H1 (cell line): Measurements from ENCODE around the gene HEBP2. TPM values are rescaled to one million over a fixed set of nuclear protein-coding genes. Genes with fewer than 3 reads are reported as not detected.

Experiments
- CTCF ChIA-PET: fragments of 300-600 bp; sonication (Branson Sonifier 250); formaldehyde crosslinking; loops from one replicate; lab custom pipeline; 2021; ENCODE audit not compliant: partially characterized antibody; lab: Charles Lee
- POLR2A ChIA-PET: fragments of 300-600 bp; sonication (Branson Sonifier 250); formaldehyde crosslinking; loops from one replicate; lab custom pipeline; 2021; ENCODE audit warnings: inconsistent platforms; ENCODE audit not compliant: partially characterized antibody; lab: Charles Lee
- DNase-seq, 2 experiments: peaks; one replicate each; pipeline versions ENCODE4 v3.0.0 to v3.0.0-alpha.2; 2010 to 2022; ENCODE audit warnings: low spot score in 2 of 2, low read depth in 1 of 2, mixed read lengths in 1 of 2
- FAIRE-seq: peaks from 2 replicates; lab custom pipeline; 2011; peaks lifted over from hg19 to GRCh38; lab: Jason Lieb, UNC
- H2AFZ ChIP-seq: 2 replicates; pipeline ENCODE4 v1.8.1; 2012; ENCODE audit warnings: low read length, inconsistent platforms
- H2AK5ac ChIP-seq: 2 replicates; pipeline ENCODE4 v1.6.1; 2013; ENCODE audit warnings: low read depth, low read length
- H2BK120ac ChIP-seq: replicated peaks from 2 replicates; pipeline ENCODE3; 2013; ENCODE audit warnings: low read depth, low read length, inconsistent platforms
- H2BK12ac ChIP-seq: 2 replicates; pipeline ENCODE4 v1.6.1; 2013; ENCODE audit warnings: low read depth, low read length
- H2BK15ac ChIP-seq: 2 replicates; pipeline ENCODE4 v1.6.1; 2013; ENCODE audit warnings: low read length
- H2BK20ac ChIP-seq: 2 replicates; pipeline ENCODE4 v1.6.1; 2013; ENCODE audit warnings: low read length
- H2BK5ac ChIP-seq: 2 replicates; pipeline ENCODE4 v1.6.1; 2013; ENCODE audit warnings: low read depth, low read length
- H3K14ac ChIP-seq: 2 replicates; pipeline ENCODE4 v1.6.1; 2013; ENCODE audit warnings: inconsistent platforms; ENCODE audit not compliant: insufficient read length
- H3K18ac ChIP-seq: 2 replicates; pipeline ENCODE4 v1.6.1; 2013; ENCODE audit warnings: low read length; ENCODE audit errors: extremely low read depth
- H3K23ac ChIP-seq: 2 replicates; pipeline ENCODE4 v1.6.1; 2013; ENCODE audit warnings: inconsistent platforms; ENCODE audit not compliant: insufficient read length
- H3K23me2 ChIP-seq: 2 replicates; pipeline ENCODE4 v1.6.1; 2013; ENCODE audit warnings: low read depth, low read length
- H3K27ac ChIP-seq: 2 replicates; pipeline ENCODE4 v1.6.1; 2011; ENCODE audit warnings: low read depth, low read length, inconsistent platforms
- H3K27me3 ChIP-seq, 4 experiments: replicated peaks in 1 of 4; 1 replicate in 1 of 4; 2 replicates in 3 of 4; pipeline versions ENCODE4 v1.6.1 to v1.8.1; 2011 to 2013; ENCODE audit warnings: low read length in 3 of 4, mild to moderate bottlenecking in 3 of 4, inconsistent platforms in 2 of 4, mixed read lengths in 2 of 4, moderate library complexity in 1 of 4; ENCODE audit not compliant: control insufficient read depth in 3 of 4, insufficient read depth in 3 of 4; ENCODE audit errors: extremely low read depth in 1 of 4
- H3K36me3 ChIP-seq, 4 experiments: 2 replicates each; pipeline versions ENCODE4 v1.6.1 to v1.8.1; 2011 to 2013; ENCODE audit warnings: mild to moderate bottlenecking in 4 of 4, low read length in 3 of 4, moderate library complexity in 2 of 4, control low read depth in 1 of 4, inconsistent platforms in 1 of 4; ENCODE audit not compliant: insufficient read depth in 4 of 4, control insufficient read depth in 2 of 4
- H3K4ac ChIP-seq: replicated peaks from 2 replicates; pipeline ENCODE3; 2013; ENCODE audit warnings: low read length, low read depth, mixed read lengths, inconsistent platforms; ENCODE audit not compliant: insufficient read length
- H3K4me1 ChIP-seq, 4 experiments: replicated peaks in 1 of 4; 1 replicate in 1 of 4; 2 replicates in 3 of 4; pipeline versions ENCODE4 v1.6.1 to v1.8.1; 2011 to 2013; ENCODE audit warnings: low read length in 3 of 4, inconsistent platforms in 2 of 4, mixed read lengths in 1 of 4; ENCODE audit not compliant: insufficient read depth in 4 of 4, control insufficient read depth in 3 of 4
- H3K4me2 ChIP-seq, 2 experiments: 2 replicates each; pipeline versions ENCODE4 v1.6.1 to v1.8.1; 2011 to 2013; ENCODE audit warnings: low read depth in 2 of 2, low read length in 2 of 2, control low read depth in 1 of 2, inconsistent platforms in 1 of 2, mild to moderate bottlenecking in 1 of 2; ENCODE audit not compliant: insufficient read depth in 1 of 2
- H3K4me3 ChIP-seq, 4 experiments: fragments of 200-600, 300-600 bp in 1 of 4; sonication (generic), shearing (Covaris generic), sonication (Bioruptor Twin) in 1 of 4; 2 replicates each; pipeline versions ENCODE4 v1.5.1 to v1.8.1; 2011 to 2016; ENCODE audit warnings: low read length in 4 of 4, low read depth in 3 of 4, control low read depth in 2 of 4, inconsistent platforms in 2 of 4, mild to moderate bottlenecking in 2 of 4, mixed read lengths in 1 of 4, moderate library complexity in 1 of 4; ENCODE audit not compliant: insufficient read depth in 2 of 4; ENCODE audit errors: extremely low read depth in 1 of 4
- H3K56ac ChIP-seq: replicated peaks from 2 replicates; pipeline ENCODE3; 2013; ENCODE audit warnings: low read depth, mild to moderate bottlenecking, mixed read lengths, low read length, inconsistent platforms; ENCODE audit not compliant: insufficient read length
- H3K79me1 ChIP-seq: 2 replicates; pipeline ENCODE4 v1.6.1; 2013; ENCODE audit warnings: low read depth, low read length, control low read depth
- H3K79me2 ChIP-seq, 2 experiments: 2 replicates each; pipeline versions ENCODE4 v1.6.1 to v1.8.1; 2012 to 2013; ENCODE audit warnings: low read length in 2 of 2, mild to moderate bottlenecking in 2 of 2, inconsistent platforms in 1 of 2; ENCODE audit not compliant: insufficient read depth in 2 of 2, control insufficient read depth in 1 of 2
- H3K9ac ChIP-seq, 4 experiments: replicated peaks in 1 of 4; 1 replicate in 1 of 4; 2 replicates in 3 of 4; pipeline versions ENCODE4 v1.6.1 to v1.8.1; 2011 to 2013; ENCODE audit warnings: low read depth in 3 of 4, low read length in 3 of 4, control low read depth in 2 of 4, mild to moderate bottlenecking in 2 of 4, moderate library complexity in 2 of 4, inconsistent platforms in 1 of 4; ENCODE audit errors: extremely low read depth in 1 of 4
- H3K9me3 ChIP-seq, 2 experiments: 2 replicates each; pipeline versions ENCODE4 v1.6.1 to v1.8.1; 2012 to 2013; ENCODE audit warnings: mild to moderate bottlenecking in 2 of 2, moderate library complexity in 2 of 2, control low read depth in 1 of 2, inconsistent platforms in 1 of 2, low read depth in 1 of 2, low read length in 1 of 2, mixed read lengths in 1 of 2; ENCODE audit not compliant: insufficient read depth in 2 of 2
- H4K20me1 ChIP-seq, 2 experiments: replicated peaks in 1 of 2; 2 replicates each; pipeline versions ENCODE3 to v1.8.1; 2011 to 2013; ENCODE audit warnings: inconsistent platforms in 2 of 2, low read length in 2 of 2, mild to moderate bottlenecking in 1 of 2; ENCODE audit not compliant: insufficient read depth in 2 of 2, control insufficient read depth in 1 of 2
- H4K5ac ChIP-seq: 2 replicates; pipeline ENCODE4 v1.6.1; 2013; ENCODE audit warnings: low read length, low read depth, mixed read lengths, inconsistent platforms; ENCODE audit not compliant: insufficient read length
- H4K8ac ChIP-seq: 2 replicates; pipeline ENCODE4 v1.8.0; 2013; ENCODE audit warnings: mild to moderate bottlenecking, moderate library complexity, low read length, inconsistent platforms; ENCODE audit not compliant: insufficient read depth; ENCODE audit errors: extremely low read depth
- H4K91ac ChIP-seq: replicated peaks from 2 replicates; pipeline ENCODE3; 2013; ENCODE audit warnings: low read length, mixed read lengths, inconsistent platforms; ENCODE audit not compliant: insufficient read length
- EGR1 ChIP-seq: IDR thresholded peaks from 2 replicates; pipeline ENCODE4 v1.6.1; 2011; ENCODE audit warnings: low read depth, low read length, borderline replicate concordance
- MAX ChIP-seq: IDR thresholded peaks from 2 replicates; pipeline ENCODE4 v1.6.1; 2012; ENCODE audit warnings: inconsistent platforms
- WGBS, 2 experiments: shearing (Covaris generic) in 1 of 2; methylation state at CpG; one replicate each; pipeline versions ENCODE4 v1.1.6 to v1.1.7; 2013 to 2015; ENCODE audit warnings: low lambda C conversion rate in 2 of 2, mixed read lengths in 2 of 2, inconsistent platforms in 1 of 2, low coverage in 1 of 2, missing lambda C conversion rate in 1 of 2; ENCODE audit not compliant: insufficient replicate concordance in 2 of 2, insufficient coverage in 1 of 2, insufficient read length in 1 of 2; ENCODE audit errors: extremely low coverage in 1 of 2, missing lambda C conversion rate in 1 of 2; 5-methylcytosine and 5-hydroxymethylcytosine counted together
- polyA plus RNA-seq, 7 experiments: library from polyadenylated mRNA; depleted of rRNA in 3 of 7; stranded (reverse) in 5 of 7; unstranded in 2 of 7; fragments of >200 nt in 5 of 7; fragments of 200-250 nt in 2 of 7; gene quantifications; 1 replicate in 5 of 7; 2 replicates in 1 of 7; 4 replicates in 1 of 7; pipeline versions ENCODE4 v1.2.1 to v1.2.3, GENCODE V29; 2011 to 2013; ENCODE audit warnings: missing spikeins in 2 of 7, mixed read lengths in 2 of 7
- total RNA-seq: library from RNA; stranded (reverse); fragmentation: NEBNext Ultra II Directional; extraction: Animal tissue kit (Norgen Biotek cat#: 25700); gene quantifications from 2 replicates; pipeline ENCODE4 v1.2.1, GENCODE V29; 2021

Gene HEBP2
- total and polyA plus RNA-seq, 2 of the 8 experiments (the other 6 are each of a cell fraction or from before 2014, with no cell fraction given) = 6.5 to 37.9 TPM

GRCh38 chr6:138401960-138402837 is 1.8 kb upstream of the HEBP2 start:
- Histone ChIP-seq H4K8ac (no peak overlapping the region), H4K20me1 (no peaks in the 10 kb centered on the region), H2BK5ac (0 out of 2 replicates have a peak overlapping the region, but pooled peaks have one; percentile 44), H3K36me3 (peaks cover 0 to 14% (median 6%) of the 10 kb centered on the region in 4 experiments; a peak in 2 of 8 replicates), H2AK5ac (0 out of 2 replicates have a peak overlapping the region, but pooled peaks have one; percentile 26), H2BK120ac (no peak overlapping the region), H3K56ac (no peak overlapping the region), H3K23me2 (peaks cover 6% of the 10 kb centered on the region; the same call in 1 of the 2 replicates), H2BK12ac (peak overlapping the region; percentile 29; the same call in 1 of the 2 replicates), H3K4me2 (no peak overlapping the region; a peak in 1 of 4 replicates), H3K14ac (no peak overlapping the region), H3K18ac (peak overlapping the region; percentile 71; the same call in 1 of the 2 replicates), H3K4me1 (peaks cover 0 to 3% (median 0%) of the 10 kb centered on the region in 4 experiments; a peak in 3 of 7 replicates), H3K79me1 (no peaks in the 10 kb centered on the region), H2BK20ac (peak overlapping the region; percentile 72; the same call in 1 of the 2 replicates), H2AFZ (peak overlapping the region; percentile 54; the same call in 1 of the 2 replicates), H3K79me2 (no peaks in the 10 kb centered on the region), H3K27me3 (no peaks in the 10 kb centered on the region; a peak in 1 of 7 replicates), H3K9me3 (no peaks in the 10 kb centered on the region), H4K5ac (no peak overlapping the region), H2BK15ac (no peak overlapping the region; the same call in 1 of the 2 replicates), H4K91ac (no peak overlapping the region), H3K4me3 (no peak overlapping the region), H3K23ac (no peak overlapping the region), H3K9ac (no peak overlapping the region), H3K27ac (no peak overlapping the region), H3K4ac (no peak overlapping the region)
- FAIRE-seq (no peak), DNase-seq (peak in 1 of 2 experiments; percentile 48)
- 88% methylated on average over 14 of the region's 14 CpGs; no CpG with 5 or more reads in 1 of the 2 experiments for WGBS, 2 experiments
- POLR2A ChIA-PET = no interaction called here
- TF ChIP-seq EGR1 (no peak), MAX (peak; percentile 40; the same call in 1 of the 2 replicates)
- CTCF ChIA-PET = interaction anchor here (0.6 to 4.2 kb wide), 16 partner anchors 12 to 567 kb away, joined by 3 to 35 read pairs (median 4); no protein-coding TSS in a partner anchor
